GM18858 (cell line): Measurements from ENCODE around the gene PRICKLE1.
A peak's percentile ranks its signal among the peaks of the same experiment; 100 is the strongest.

Source experiments
- ATAC-seq: cut with Tn5 transposase; IDR thresholded peaks from one replicate; pipeline ENCODE4 v1.9.1; 2021; ENCODE audit not compliant: unreplicated experiment

The PRICKLE1 gene

DNA sequence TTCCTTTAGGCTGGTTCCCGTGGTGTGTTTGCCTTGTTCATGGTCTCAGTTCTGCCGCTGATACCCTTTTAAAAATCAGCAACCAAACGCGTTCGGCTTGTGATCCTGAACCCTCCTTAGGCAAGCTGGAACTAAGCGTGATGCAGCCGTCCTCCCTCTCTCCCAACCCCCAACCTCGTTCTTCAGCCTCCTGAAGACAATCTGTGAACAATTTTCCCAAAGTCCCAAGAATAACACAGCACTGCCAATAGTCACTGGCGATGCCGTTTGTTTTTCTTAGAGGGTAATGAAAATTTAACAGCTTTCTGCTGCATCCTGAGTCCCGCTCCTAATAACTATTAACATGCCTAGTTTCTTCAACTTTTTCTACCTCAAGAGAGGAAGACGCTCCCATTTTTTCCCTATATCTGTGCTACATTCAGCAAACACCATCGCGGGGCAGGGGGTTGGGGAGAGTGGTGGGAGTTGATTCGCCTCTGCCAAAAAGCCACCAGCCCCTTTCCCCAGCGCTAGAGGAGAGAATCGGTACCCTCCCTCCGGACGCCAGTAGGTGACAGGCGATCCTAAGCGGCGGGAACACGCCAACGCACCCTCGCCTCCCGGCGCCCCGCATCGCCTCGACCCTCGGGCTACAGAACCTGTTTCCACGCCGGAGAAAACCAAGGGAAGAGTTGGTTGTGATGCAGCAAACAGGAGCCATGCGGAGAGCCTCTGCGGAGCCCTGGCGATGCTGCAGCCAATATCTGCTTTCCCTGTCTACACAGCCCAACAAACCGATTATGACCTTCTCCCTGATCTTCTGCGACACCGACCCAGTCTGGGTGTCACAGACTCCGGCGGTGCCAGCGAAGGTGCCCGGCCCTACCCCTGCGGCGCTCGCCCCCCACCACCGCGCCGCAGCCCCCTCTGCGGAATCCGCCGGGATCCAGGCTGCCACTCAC lies 752 bp downstream of the PRICKLE1 start:
- ATAC-seq = no peak

DNA sequence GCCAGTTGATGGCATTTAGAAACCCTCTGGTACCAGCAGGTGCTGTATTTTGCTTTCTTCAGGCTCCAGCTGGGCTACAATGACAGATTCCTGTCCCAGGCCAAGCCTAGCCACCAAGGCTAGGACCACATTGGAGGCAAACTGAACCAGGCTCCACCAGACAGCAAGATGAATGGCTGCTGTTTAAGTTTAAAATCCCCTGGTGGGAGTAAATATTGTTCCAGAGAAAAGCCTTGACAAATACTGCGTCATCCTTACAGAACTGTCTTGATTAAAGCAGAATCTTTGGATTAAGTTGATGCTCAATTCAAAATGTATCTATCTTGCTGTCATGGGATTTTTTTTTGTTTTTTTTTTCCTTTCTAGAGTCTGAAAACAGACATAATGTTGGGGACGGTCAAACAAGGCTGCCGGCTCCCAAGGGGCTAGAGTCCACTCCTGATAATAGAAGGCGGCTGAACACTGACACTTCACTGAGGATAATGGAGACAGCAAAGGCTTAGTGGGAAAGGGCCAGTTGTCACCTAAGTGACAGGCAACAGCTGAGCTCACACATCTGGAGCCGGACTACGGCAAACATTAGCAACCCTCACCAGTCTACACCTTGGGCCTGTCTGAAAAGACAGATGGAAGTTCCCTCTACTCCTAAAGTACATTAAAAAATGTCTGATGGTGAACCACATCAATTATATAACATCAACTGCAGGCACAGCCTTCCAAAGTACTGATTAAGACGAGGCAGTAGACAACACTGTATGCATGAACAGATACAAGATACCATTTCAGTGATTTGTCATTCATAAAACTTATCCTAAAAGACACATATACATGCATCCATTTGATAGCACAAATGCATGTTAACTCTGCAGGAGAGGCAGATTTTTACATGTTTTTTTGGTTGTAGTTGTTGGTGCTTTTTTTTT lies 1.7 kb downstream of the PRICKLE1 start:
- ATAC-seq = no peak

DNA sequence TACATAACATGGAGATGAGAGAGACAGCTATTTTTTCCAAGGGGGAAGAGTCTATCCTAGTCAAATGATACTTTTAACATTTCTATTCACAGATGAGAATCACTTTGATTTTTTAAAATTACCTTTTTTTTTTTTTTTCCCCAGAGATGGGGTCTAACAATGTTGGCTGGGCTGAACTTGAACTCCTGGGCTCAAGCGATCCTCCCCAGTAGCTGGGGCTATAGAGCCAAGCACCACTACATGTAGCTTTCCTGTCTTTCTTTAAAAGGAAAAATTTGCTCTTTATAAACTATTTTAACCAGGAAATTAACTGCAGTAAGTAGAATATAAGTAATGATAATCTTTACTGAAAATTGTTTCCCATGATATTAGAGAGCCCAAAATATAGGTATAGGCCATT lies 3.3 kb downstream of the PRICKLE1 start:
- no peak for ATAC-seq

DNA sequence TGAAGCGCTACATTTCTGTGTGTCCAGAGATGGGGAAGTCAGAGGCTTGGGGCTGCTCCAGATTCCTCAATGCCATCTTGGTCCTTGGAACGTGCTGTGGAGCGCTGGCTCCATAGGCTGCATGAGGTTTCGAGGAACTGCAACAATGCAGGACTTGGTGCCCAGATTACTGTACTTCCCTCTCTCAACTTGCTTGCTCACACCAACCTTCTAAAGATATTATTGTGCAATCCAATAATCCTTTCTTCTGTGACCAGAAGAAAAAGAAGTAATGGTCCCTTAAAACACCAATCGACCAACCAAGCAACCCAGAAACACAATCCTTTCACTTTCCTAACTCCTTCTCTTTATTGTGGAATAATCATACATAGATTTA lies 3.7 kb downstream of the PRICKLE1 start:
- ATAC-seq = no peak

DNA sequence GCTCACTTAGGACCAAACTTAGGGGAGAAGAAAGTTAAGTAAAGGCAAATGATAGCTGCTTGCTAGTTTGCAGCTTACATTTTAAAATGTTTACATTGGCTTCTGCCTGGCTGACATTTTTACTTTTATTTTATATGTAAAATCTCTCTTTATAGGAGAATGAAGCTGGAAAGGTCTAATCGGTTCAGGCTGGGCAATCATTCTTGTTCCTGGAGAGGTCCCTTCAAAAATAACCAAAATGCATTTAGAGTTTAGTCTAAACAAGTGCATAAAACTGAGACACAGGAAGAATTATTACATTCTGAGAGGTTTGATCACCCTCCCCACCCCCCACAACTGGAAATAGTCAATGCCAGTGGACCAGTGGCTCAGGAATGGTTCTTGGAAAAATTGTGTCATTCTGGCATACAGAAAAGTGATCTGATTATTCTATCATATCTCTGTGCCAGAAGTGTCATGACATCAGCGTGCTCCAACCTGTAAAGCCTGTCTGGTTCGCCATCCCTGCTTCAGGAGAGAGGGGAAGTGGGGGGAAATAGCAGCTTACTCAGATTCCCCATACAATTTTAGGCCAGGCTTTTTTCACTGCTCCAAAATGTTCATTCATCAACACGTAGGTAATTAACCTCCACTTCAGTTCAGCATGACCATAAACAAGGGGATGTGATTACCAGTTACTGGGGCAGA lies 4.2 kb downstream of the PRICKLE1 start:
- ATAC-seq = no peak

DNA sequence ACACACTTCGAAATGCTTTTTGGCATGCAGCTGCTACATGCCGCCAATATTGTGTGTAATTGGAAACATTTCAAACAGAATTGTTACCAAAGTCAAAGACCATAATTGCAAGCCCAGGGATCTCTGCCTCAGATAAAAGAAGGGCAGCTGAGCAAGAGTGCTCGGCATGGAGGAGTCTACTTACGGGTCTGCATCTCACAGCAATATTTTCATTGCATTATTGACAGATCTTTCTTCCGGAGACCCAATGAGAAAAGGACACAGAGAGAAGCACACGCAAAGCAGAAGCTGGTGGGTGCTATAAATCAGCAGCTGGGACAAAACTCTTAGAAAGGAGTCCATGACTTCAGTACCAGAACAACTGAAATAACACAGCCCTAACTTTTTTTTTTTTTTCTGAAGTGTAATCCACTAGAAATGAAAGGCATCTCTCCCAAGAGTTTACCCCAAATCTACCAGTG lies 4.9 kb downstream of the PRICKLE1 start:
- no peak for ATAC-seq

DNA sequence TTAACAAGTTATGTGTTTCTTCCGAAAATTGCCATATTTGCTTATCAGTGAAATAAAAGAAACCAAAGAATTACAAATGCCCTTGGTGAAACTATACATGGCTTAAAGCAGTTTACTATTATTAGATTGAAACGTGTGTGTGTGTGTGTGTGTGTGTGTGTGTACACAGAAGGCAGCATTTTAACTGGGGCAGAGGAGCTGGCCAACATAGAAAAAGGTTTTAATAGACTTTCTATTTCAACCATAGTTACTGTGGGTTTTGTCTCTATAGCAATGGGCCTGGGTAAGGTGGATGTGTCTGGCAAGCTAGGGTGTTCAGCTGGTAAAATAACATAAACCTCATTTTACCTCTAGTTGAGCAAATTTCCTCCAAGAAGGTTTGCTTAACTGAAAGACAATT lies 6.5 kb downstream of the PRICKLE1 start:
- no peak for ATAC-seq

DNA sequence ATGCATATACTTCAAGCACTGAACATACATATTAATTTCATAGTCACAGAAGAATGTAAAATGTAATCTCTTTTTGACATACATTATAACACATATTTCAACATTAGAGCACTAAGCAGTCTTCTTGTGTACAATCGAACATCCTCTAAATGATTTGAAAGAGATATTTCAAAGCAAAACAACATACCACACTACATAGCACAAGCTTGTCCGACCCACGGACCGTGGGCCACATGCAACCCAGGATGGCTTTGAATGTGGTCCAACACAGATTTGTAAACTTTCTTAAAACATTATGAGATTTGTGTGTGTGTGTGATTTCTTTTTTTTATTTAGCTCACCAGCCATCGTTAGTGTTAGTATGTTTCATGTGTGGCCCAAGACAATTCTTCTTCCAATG lies 7.0 kb downstream of the PRICKLE1 start:
- no peak for ATAC-seq

DNA sequence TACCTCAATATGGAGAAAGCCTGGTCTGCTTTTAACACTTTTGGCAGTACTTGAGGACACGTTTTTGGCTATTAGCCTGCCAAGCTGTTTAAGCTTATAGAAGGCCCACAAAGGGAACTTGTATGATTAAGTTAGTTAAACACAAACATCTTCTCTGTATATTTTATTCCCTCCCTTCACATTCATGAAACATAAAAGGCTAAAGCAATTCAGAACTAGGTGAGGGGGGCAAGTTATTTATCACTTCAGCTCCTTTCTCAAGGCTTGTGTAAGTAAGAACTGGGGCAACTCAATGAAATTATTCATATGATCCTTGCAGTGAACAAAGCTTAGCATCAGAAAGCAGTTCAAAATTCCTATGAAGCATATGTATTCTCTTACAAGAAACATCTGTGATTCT lies 7.5 kb downstream of the PRICKLE1 start:
- ATAC-seq = no peak

DNA sequence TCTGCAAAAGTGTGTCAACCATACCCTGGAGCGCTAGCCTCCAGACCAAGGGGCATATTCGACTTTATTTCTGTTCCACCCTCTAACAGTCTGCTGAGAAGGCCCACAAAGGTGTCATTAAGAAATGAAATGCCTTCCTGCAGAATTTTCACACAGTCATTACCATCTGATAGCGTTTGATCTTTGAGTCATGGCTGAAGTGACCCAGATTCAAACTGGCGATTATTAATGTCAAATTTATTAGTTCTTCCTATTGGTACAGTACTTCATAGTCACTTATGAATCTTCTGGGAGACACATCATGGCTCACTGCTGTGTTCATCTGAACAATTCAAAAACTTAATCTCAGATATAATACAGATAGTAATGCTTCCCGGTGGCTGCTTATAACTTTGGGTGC lies 13.2 kb downstream of the PRICKLE1 start:
- ATAC-seq = no peak

DNA sequence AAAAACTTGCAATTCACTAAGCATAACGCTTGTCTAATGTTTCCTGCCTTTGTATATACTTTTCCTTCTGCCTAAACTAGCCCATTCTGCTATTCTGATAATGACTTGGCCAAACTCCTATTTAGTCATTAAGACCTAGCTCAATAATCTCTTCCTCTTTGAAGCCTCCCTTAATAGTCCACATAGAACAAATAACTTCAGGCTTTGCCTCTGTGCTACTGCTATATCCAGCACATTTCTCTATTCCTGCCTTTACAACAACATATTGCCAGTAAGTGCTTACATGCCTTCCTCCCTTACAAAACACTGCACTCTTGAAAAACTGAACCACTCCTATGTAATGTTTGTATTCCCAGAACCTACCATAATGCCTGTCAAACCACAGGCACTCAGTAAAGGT lies 13.8 kb downstream of the PRICKLE1 start:
- no peak for ATAC-seq

DNA sequence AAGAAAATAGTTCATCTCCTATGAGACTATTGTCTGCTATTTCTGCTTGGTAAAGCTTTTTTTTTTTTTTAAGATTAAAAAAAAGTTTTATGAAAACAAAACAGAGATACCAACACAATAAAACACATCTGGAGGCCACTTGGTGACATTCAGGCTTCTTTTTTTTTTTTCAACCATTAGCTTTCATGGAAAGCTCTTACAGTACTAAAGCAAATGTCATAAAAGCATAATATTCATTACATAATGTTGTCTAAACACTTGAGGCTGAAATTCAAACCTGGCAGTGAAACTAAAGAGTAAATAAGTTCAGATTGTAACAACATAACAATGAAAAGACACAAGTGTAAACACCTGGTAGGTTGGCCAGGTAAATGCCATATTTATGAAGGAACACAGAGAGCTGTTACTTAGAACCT lies 14.7 kb downstream of the PRICKLE1 start:
- no peak for ATAC-seq

DNA sequence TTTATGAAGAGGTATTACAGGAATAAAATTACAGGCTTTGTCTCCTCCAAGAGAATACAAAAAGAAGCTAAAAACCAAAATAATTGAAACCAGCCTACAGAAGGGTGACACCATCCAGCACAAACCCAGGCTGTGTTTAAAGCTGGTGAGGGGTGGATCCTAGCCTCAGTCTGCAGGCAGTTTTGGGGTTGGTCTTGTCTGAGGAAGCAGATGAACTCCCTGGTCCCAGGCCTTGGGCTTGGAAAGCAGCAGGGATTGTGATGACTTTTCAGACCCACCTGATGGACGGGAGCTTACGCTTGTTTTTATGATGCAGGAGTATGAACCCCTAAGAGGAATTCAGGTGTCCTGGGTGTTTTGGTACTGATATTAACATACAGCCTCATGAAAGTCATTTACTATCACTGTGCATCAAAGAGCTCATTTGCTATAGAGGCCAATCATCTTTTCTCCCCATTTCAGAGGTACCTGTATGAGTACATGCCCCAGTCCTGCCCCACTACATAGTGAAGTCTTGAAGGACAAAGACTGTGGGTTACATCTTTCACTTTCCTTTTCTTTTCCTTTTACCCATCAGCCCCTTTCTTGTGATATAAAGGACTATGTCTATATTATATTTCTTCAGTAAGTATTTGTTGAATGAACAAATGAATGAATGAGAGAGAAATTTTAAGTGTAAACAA lies 18.1 kb downstream of the PRICKLE1 start:
- no peak for ATAC-seq

DNA sequence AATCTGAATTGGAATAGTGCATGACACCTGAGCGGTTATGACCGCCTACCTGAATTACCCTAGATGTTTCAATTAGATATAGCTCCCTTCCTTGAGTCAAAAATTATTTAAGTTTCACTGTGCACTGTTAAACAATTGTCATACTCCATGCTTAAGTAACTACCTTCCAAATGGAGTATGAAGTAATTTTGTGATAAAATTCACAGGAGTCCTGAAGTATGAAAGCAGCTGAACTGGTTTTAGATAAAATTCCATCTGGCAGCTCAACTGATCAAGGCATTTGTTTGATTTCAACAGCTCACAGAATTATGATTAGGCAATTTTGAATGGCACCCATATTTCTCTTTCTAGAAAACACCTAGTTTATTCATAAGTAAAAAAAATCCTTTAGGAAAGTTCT lies 19.5 kb downstream of the PRICKLE1 start:
- ATAC-seq = no peak

DNA sequence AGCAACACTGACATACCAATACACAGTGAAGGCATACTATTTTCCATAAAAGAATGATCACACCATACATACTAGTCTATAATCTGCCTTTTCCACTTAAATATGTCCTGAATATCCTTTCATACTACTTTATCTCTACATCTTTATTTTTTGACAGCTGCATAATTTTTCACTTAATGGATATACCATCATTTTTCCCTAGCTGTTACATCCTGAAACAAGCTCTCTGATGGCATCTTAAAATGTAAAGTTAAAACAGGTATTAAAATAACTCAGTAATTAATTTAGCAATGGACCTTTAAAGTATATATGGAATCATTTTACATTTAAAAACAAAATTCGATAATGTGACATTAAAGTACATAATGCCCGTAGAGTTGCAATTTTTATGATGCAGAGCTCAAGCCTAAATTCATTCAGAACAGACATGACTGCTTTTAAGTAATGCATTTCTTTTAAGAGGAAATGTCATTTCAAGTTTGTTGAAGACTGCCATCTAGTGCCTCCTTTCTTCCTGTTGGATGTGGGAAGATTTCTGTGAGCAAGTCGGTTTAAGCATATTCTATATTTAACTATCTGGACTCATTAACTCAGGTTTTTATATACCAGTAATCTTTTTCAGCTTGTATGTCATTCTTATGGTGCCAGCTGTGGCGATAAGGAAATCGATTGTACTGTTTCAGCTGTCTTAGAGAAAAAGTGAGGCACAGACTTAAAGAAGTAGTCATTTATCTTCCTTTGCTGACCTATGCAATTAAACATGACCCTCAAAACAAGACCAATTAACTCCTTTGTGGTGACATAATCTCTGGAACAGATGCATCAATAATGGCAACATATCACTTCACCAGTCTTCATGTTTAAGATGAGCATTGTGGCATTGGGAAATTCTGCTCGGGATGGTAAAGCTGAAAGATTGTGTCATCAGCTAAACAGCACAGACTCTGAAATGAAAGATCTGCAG lies 20.3 kb downstream of the PRICKLE1 start:
- ATAC-seq = peak; percentile 73

DNA sequence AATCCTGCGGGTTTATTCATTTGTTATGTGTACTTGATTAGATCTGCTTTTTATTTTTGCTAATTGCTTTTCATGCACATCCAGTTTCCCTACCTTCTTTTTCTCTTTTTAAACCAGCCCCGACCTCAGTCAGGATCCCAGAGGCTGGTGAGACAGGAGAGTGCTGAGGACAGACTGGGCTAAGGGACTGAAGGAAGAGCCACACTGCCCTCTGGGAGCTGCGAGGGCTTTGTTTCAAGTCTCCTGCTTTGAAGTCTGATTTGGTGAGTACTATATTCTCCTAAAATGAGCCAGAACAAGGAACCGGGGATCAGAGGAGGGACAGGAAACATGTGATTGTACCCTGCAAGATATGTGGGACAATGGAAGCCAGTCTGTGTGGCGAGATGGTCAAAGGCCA lies 23.9 kb downstream of the PRICKLE1 start:
- no peak for ATAC-seq

DNA sequence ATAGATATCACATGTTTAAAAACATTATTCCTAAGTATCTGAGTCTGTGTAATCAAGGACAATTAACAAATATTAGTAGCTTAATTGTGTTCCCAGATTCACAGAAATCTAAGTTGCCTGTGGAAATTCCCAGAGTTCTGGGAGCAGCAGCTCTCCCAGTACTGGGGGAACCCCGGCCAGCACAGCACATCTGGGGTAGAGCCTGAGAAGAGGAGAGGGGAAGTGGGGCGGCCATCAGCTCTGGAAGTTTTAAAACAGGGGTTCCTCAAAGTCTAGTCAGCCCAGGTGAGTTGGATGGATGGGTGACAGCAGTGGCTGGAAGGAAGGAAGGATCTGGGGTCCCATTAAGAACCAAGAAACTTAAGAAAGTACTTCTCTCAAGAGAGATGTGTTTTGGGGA lies 24.6 kb downstream of the PRICKLE1 start:
- no peak for ATAC-seq

DNA sequence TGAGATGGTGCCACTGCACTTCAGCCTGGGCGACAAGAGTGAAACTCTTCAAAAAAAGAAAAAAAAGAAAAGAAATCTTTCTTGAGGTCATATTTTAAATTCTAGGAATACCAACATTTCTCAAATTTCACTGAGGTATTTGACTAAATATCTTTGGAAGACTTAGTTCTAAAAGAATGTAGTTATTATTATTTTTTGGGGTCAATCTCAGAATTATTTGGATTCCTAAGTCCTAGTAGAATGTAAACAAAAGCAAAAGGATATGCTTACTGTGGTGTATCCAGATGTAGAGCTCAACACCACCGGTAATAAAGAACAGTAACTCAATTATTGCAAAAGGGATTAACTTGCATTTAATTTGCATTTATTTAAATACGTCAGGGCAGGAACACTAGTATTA lies 25.0 kb downstream of the PRICKLE1 start:
- no peak for ATAC-seq

DNA sequence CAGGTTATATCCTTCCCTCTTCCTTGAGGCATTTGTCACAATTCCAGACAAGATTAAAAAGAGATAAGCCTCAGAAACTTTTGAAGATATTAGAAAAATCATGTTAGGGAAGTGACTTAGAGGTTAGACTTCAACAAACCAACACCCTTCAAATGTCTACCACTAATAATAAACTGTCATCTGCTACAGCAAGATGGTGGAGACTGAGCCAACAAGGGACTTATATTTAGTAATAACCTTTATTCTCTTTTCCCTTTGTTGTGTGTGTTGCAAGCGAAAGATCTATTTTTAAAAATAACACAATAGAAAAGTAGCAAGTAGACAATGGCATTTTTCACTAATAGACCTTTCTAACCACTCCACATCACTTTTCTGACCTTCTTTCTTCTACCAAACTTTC lies 28.6 kb downstream of the PRICKLE1 start:
- no peak for ATAC-seq
